GM21515 (cell line): Measurements from ENCODE around the gene SLC44A1.
"Not testable (repeated sequence)": the region's sequence is repeated elsewhere in the genome, so short reads cannot be mapped to it uniquely, and the experiment has no call there.

Experiments used
- ATAC-seq: cut with Tn5 transposase; IDR thresholded peaks from one replicate; pipeline ENCODE4 v1.9.1; 2021; ENCODE audit not compliant: unreplicated experiment

Gene SLC44A1

GRCh38 chr9:105242062-105242461 lies 2.4 kb upstream of the SLC44A1 start:
- ATAC-seq: no peak

GRCh38 chr9:105242557-105242956 lies 1.9 kb upstream of the SLC44A1 start:
- no peak for ATAC-seq

- ATAC-seq: no peak
Observed at GRCh38 chr9:105243015-105243686, 1.3 kb upstream of the SLC44A1 start.

- peak; percentile 55 for ATAC-seq
Observed at GRCh38 chr9:105244734-105245028, 230 bp downstream of the SLC44A1 start.

GRCh38 chr9:105245029-105245890 lies 809 bp downstream of the SLC44A1 start:
- ATAC-seq: peak; percentile 6

- ATAC-seq: no peak
Observed at GRCh38 chr9:105245891-105246161, 1.4 kb downstream of the SLC44A1 start.

GRCh38 chr9:105246656-105247173 lies 2.3 kb downstream of the SLC44A1 start:
- ATAC-seq: no peak

- no peak for ATAC-seq
Observed at GRCh38 chr9:105248691-105249090, 4.2 kb downstream of the SLC44A1 start.

- ATAC-seq: no peak
Observed at GRCh38 chr9:105251133-105251532, 6.7 kb downstream of the SLC44A1 start.

- no peak for ATAC-seq
Observed at GRCh38 chr9:105251733-105252404, 7.4 kb downstream of the SLC44A1 start.

- no peak for ATAC-seq
Observed at GRCh38 chr9:105252405-105252756, 7.9 kb downstream of the SLC44A1 start.

GRCh38 chr9:105254226-105254625 lies 9.8 kb downstream of the SLC44A1 start:
- ATAC-seq: no peak

GRCh38 chr9:105255421-105255820 lies 11.0 kb downstream of the SLC44A1 start:
- ATAC-seq: no peak

- not testable (repeated sequence) for ATAC-seq
Observed at GRCh38 chr9:105256569-105256968, 12.1 kb downstream of the SLC44A1 start.

- no peak for ATAC-seq
Observed at GRCh38 chr9:105257809-105258208, 13.4 kb downstream of the SLC44A1 start.

- ATAC-seq: no peak
Observed at GRCh38 chr9:105258225-105258737, 13.8 kb downstream of the SLC44A1 start.

- ATAC-seq: no peak
Observed at GRCh38 chr9:105259274-105259673, 14.8 kb downstream of the SLC44A1 start.

GRCh38 chr9:105259731-105260612 lies 15.5 kb downstream of the SLC44A1 start:
- ATAC-seq: peak; percentile 38

- ATAC-seq: no peak
Observed at GRCh38 chr9:105262497-105262896, 18.0 kb downstream of the SLC44A1 start.

GRCh38 chr9:105264380-105264779 lies 19.9 kb downstream of the SLC44A1 start:
- ATAC-seq: no peak

GRCh38 chr9:105268254-105268653 lies 23.8 kb downstream of the SLC44A1 start:
- not testable (repeated sequence) for ATAC-seq
